ENCODE data around the gene ILRUN. TPM values are rescaled to one million over a fixed set of nuclear protein-coding genes. Genes with fewer than 3 reads are reported as not detected.

ILRUN gene
- total and polyA plus RNA-seq, 9 of the 15 experiments (the other 6 are each of a cell fraction or from before 2014, with no cell fraction given): 24.9 to 78.9 (median 53.4) TPM

GRCh38 chr6:34696189-34696738 lies 303 bp downstream of the ILRUN start (continued):
- no peak for TF ChIP-seq AFF4 (CRISPR knock-in tag; IDR thresholded peaks at IDR 0.05)
- no peak for TF ChIP-seq RFX1 (IDR thresholded peaks at IDR 0.05)
- TF ChIP-seq RBFOX2 (IDR thresholded peaks at IDR 0.05; ENCODE audit: low read depth, low read length): peak; percentile 80
- TF ChIP-seq, protein P1, sequence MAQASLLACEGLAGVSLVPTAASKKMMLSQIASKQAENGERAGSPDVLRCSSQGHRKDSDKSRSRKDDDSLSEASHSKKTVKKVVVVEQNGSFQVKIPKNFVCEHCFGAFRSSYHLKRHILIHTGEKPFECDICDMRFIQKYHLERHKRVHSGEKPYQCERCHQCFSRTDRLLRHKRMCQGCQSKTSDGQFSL (CRISPR knock-in tag; IDR thresholded peaks at IDR 0.05): peak; percentile 89
- TF ChIP-seq, protein P1 (tag; IDR thresholded peaks at IDR 0.05): no peak
- TF ChIP-seq, protein P2, sequence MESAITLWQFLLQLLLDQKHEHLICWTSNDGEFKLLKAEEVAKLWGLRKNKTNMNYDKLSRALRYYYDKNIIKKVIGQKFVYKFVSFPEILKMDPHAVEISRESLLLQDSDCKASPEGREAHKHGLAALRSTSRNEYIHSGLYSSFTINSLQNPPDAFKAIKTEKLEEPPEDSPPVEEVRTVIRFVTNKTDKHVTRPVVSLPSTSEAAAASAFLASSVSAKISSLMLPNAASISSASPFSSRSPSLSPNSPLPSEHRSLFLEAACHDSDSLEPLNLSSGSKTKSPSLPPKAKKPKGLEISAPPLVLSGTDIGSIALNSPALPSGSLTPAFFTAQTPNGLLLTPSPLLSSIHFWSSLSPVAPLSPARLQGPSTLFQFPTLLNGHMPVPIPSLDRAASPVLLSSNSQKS (CRISPR knock-in tag; IDR thresholded peaks at IDR 0.05): no peak
- no peak for TF ChIP-seq KLF16 (IDR thresholded peaks at IDR 0.05)
- no peak for TF ChIP-seq MEF2A (IDR thresholded peaks at IDR 0.05; ENCODE audit: control insufficient read depth, low read depth, low read length)
- 0 out of 2 replicates have a peak, but pooled peaks have one; percentile 18 for TF ChIP-seq HDGF (IDR thresholded peaks at IDR 0.05)
- no peak for TF ChIP-seq ZZZ3 (IDR thresholded peaks at IDR 0.05)
- TF ChIP-seq, protein P3, sequence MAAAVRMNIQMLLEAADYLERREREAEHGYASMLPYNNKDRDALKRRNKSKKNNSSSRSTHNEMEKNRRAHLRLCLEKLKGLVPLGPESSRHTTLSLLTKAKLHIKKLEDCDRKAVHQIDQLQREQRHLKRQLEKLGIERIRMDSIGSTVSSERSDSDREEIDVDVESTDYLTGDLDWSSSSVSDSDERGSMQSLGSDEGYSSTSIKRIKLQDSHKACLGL (CRISPR knock-in tag; IDR thresholded peaks at IDR 0.05; ENCODE audit: borderline replicate concordance, poor library complexity, severe bottlenecking): no peak
- TF ChIP-seq SAP30 (IDR thresholded peaks at IDR 0.05; ENCODE audit: borderline replicate concordance, insufficient read depth, low read depth, low read length, poor library complexity, severe bottlenecking): peak; percentile 78
- TF ChIP-seq MBD1 (CRISPR knock-in tag; IDR thresholded peaks at IDR 0.05): no peak
- TF ChIP-seq TSC22D4 (tag; IDR thresholded peaks at IDR 0.05): no peak
- TF ChIP-seq MAX (CRISPR knock-in tag; IDR thresholded peaks at IDR 0.05): no peak
- no peak for TF ChIP-seq MTA1 (IDR thresholded peaks at IDR 0.05; ENCODE audit: borderline replicate concordance)
- TF ChIP-seq, protein P4, sequence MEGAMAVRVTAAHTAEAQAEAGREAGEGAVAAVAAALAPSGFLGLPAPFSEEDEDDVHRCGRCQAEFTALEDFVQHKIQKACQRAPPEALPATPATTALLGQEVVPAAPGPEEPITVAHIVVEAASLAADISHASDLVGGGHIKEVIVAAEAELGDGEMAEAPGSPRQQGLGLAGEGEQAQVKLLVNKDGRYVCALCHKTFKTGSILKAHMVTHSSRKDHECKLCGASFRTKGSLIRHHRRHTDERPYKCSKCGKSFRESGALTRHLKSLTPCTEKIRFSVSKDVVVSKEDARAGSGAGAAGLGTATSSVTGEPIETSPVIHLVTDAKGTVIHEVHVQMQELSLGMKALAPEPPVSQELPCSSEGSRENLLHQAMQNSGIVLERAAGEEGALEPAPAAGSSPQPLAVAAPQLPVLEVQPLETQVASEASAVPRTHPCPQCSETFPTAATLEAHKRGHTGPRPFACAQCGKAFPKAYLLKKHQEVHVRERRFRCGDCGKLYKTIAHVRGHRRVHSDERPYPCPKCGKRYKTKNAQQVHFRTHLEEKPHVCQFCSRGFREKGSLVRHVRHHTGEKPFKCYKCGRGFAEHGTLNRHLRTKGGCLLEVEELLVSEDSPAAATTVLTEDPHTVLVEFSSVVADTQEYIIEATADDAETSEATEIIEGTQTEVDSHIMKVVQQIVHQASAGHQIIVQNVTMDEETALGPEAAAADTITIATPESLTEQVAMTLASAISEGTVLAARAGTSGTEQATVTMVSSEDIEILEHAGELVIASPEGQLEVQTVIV (CRISPR knock-in tag; IDR thresholded peaks at IDR 0.05; ENCODE audit: borderline replicate concordance): no peak

Data from K562 (cell line).